ENCODE results near the gene SLC6A19. TPM values are rescaled to one million over a fixed set of nuclear protein-coding genes. Genes with fewer than 3 reads are reported as not detected.

SLC6A19 gene
- total RNA-seq, 2 donors from 2014 or later: not detected

DNA sequence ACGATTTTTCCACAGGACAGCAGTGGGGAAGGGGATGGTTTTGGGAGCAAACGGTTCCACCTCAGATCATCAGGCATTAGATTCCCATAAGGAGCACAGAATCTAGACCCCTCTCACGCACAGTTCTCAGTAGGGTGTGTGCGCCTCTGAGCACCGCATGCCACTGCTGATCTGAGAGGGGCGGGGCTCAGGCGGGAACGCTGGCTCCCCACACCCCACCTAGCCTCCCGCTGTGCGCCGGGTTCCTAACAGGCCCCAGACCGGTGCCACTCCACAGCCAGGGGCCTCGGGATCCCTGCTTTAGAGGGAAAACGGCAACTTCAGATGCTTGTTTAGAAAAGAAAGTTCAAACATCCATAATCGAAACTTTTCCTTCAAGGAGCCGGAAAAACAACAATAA is 73.1 kb downstream of the SLC6A19 start:
- DNase-seq (ENCODE audit: low spot score): no peak
- H3K4me3 ChIP-seq: no peak overlapping the region
- no peaks in the 10 kb centered on the region for H3K27me3 ChIP-seq
- H3K9me3 ChIP-seq: no peaks in the 10 kb centered on the region
- H3K36me3 ChIP-seq: no peaks in the 10 kb centered on the region
- H3K27ac ChIP-seq: no peak overlapping the region
- TF ChIP-seq, protein P1, sequence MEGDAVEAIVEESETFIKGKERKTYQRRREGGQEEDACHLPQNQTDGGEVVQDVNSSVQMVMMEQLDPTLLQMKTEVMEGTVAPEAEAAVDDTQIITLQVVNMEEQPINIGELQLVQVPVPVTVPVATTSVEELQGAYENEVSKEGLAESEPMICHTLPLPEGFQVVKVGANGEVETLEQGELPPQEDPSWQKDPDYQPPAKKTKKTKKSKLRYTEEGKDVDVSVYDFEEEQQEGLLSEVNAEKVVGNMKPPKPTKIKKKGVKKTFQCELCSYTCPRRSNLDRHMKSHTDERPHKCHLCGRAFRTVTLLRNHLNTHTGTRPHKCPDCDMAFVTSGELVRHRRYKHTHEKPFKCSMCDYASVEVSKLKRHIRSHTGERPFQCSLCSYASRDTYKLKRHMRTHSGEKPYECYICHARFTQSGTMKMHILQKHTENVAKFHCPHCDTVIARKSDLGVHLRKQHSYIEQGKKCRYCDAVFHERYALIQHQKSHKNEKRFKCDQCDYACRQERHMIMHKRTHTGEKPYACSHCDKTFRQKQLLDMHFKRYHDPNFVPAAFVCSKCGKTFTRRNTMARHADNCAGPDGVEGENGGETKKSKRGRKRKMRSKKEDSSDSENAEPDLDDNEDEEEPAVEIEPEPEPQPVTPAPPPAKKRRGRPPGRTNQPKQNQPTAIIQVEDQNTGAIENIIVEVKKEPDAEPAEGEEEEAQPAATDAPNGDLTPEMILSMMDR (IDR thresholded peaks at IDR 0.05): no peak
- no peaks in the 10 kb centered on the region for H3K4me1 ChIP-seq

Other genes with a start within 250 kb of the SLC6A19 start
- 1 to 10 TPM; 2.4 to 2.8 TPM for gene NKD2, start 192.8 kb upstream of the SLC6A19 start, total RNA-seq
- gene SLC12A7, start 89.5 kb upstream of the SLC6A19 start, total RNA-seq: 10 to 100 TPM; 28.5 to 42.3 TPM
- not detected for gene SLC6A18, start 23.8 kb downstream of the SLC6A19 start, total RNA-seq
- gene TERT, start 93.5 kb downstream of the SLC6A19 start, total RNA-seq: not detected
- 10 to 100 TPM; 56.6 to 85.4 TPM for gene CLPTM1L, start 143.5 kb downstream of the SLC6A19 start, total RNA-seq
- under 1 TPM in 1 of 2 donors, not detected in 1; 0.16 TPM for gene SLC6A3, start 243.8 kb downstream of the SLC6A19 start, total RNA-seq

Measured in right atrium auricular region (tissue), 2 donors.